ENCODE data around the gene MAS1. TPM values are rescaled to one million over a fixed set of nuclear protein-coding genes. Genes with fewer than 3 reads are reported as not detected.

Gene MAS1
- total RNA-seq, 5 donors from 2014 or later (not counting 1 experiment from before 2014, with no cell fraction given) = not detected

DNA sequence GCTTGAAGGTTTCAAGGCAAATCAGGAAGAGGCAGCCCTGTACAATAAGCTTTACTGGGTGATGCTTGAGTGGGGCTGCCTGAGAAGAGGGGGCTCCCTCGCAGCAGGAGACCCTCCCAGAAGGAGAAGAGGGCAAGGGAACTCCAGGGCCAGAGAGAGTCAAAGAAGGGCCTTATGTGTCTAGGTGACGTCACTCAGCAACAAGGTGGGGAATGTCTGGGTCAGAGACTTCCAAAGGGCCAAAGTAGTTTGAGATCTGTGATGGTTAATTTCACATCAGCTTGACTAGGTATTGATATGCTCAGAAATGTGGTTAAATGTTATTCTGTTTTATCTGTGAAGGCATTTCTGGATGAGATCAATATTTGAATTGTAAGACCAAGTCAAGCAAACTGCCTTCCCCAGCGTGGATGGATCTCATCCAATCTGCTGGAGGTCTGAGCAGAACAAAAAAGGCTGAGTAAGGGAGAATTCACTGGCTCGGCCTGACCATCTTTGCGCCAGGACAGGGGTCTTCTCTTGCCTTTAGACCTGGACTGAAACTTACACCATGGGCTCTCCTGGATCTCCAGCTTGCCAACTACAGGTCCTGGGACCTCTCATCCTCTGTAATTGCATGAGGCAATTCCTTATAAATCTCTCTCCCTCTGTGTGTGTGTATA, 35.9 kb downstream of the MAS1 start:
- H3K4me3 ChIP-seq (ENCODE audit: control insufficient read depth in 1 of 2, extremely low read depth in 1 of 2, low read length in 1 of 2) = no peak overlapping the region
- ChIA-PET POLR2A (no interaction called here), CTCF (no interaction called here)
- no peak for ATAC-seq (replicated peaks in 1 of 4)
- H3K27me3 ChIP-seq (replicated peaks in 1 of 2; ENCODE audit: control insufficient read depth in 2 of 2, extremely low read depth in 1 of 2, insufficient read depth in 2 of 2, low read length in 1 of 2) = no peaks in the 10 kb centered on the region
- 77% methylated on average over 5 of the region's 5 CpGs for WGBS (ENCODE audit: insufficient coverage)
- Mint-ChIP-seq H3K27me3 (peaks cover 4% of the 10 kb centered on the region in 2 donors), H3K9me3 (peaks cover 3 to 14% (median 4%) of the 10 kb centered on the region in 3 donors), H3K4me1 (peaks cover 22% of the 10 kb centered on the region in 3 donors), H3K27ac (peak overlapping the region in 1 of 2 donors; percentile 15), H3K36me3 (no peaks in the 10 kb centered on the region), H3K4me3 (no peak overlapping the region)
- peaks cover 0 to 10% of the 10 kb centered on the region in 2 experiments for H3K4me1 ChIP-seq (ENCODE audit: control insufficient read depth in 1 of 2, extremely low read depth in 1 of 2, insufficient read depth in 2 of 2, low read length in 2 of 2)
- no peaks in the 10 kb centered on the region for H3K9me3 ChIP-seq
- DNase-seq = no peak
- H3K36me3 ChIP-seq (ENCODE audit: control insufficient read depth in 2 of 2, extremely low read depth in 1 of 2, insufficient read depth in 1 of 2, low read length in 1 of 2) = no peaks in the 10 kb centered on the region
- no peak overlapping the region for H3K27ac ChIP-seq (ENCODE audit: low read length)

DNA sequence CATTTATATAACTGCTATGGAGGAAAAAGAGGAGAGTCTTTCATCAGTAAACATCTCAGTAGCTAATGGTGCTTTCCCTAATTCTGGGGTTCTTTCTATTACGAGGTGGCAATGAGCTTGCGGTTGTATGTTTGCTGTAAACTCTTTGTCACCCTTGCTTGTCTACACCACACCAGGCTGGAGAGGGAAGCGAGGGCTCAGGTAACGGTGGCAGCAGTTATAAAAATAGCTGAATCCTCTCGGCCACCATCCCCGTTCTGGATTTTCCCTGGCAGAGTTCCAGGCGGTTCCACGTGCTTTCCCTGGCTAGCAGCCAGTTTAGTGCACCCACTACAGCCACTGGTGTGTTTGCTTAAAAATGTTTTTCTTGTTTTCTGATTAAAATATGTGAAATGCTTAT, 39.0 kb downstream of the MAS1 start:
- ATAC-seq (replicated peaks in 1 of 4) (peak in 3 of 4 experiments; percentile 41 to 92 (median 59)), DNase-seq (peak in 33 of 35 experiments; percentile 15 to 84 (median 50))
- Mint-ChIP-seq H3K4me3 (no peak overlapping the region), H3K9me3 (no peaks in the 10 kb centered on the region), H3K36me3 (no peaks in the 10 kb centered on the region), H3K27me3 (peaks cover 0 to 4% of the 10 kb centered on the region in 2 donors), H3K27ac (peak overlapping the region; percentile 78 to 86), H3K4me1 (peaks cover 22% of the 10 kb centered on the region in 3 donors)
- Histone ChIP-seq H3K4me3 (ENCODE audit: control insufficient read depth in 1 of 2, extremely low read depth in 1 of 2, low read length in 1 of 2) (no peak overlapping the region), H3K9me3 (no peaks in the 10 kb centered on the region), H3K27me3 (replicated peaks in 1 of 2; ENCODE audit: control insufficient read depth in 2 of 2, extremely low read depth in 1 of 2, insufficient read depth in 2 of 2, low read length in 1 of 2) (peaks cover 0 to 2% of the 10 kb centered on the region in 2 experiments), H3K4me1 (ENCODE audit: control insufficient read depth in 1 of 2, extremely low read depth in 1 of 2, insufficient read depth in 2 of 2, low read length in 2 of 2) (peaks cover 0 to 10% of the 10 kb centered on the region in 2 experiments), H3K36me3 (ENCODE audit: control insufficient read depth in 2 of 2, extremely low read depth in 1 of 2, insufficient read depth in 1 of 2, low read length in 1 of 2) (no peaks in the 10 kb centered on the region), H3K27ac (ENCODE audit: low read length) (peak overlapping the region; percentile 52)
- ChIA-PET POLR2A (interaction anchor here (0.5 to 1.1 kb wide), 2 partner anchors 21 to 1061 kb away, joined by 3 to 6 read pairs; no protein-coding TSS in a partner anchor), CTCF (interaction anchor here (0.6 to 1.1 kb wide), 4 partner anchors 38 to 211 kb away, joined by 3 read pairs; no protein-coding TSS in a partner anchor)
- no CpG with 5 or more reads among the region's 8 CpGs for WGBS (ENCODE audit: insufficient coverage)

DNA sequence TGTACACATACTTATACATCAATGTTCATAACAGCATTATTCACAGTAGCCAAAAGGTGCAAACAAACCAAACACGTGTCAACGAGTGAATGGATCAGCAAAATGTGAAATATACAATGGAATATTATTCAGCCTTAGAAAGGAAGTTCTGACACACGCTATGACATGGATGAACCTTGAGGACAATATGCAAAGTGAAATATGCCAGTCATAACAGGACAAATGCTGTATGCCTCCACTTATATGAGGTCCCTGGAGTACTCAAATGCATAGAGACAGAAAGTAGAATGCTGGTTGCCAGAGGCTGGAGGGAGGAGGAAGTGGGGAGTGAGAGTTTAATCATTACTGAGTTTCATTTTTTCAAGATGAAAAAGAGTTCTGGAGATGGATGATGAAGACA, 40.3 kb downstream of the MAS1 start:
- DNase-seq = peak in 1 of 35 experiments; percentile 12
- peaks cover 2% of the 10 kb centered on the region for H3K36me3 Mint-ChIP-seq
- Histone ChIP-seq H3K27me3 (replicated peaks in 1 of 2; ENCODE audit: control insufficient read depth in 2 of 2, extremely low read depth in 1 of 2, insufficient read depth in 2 of 2, low read length in 1 of 2) (peaks cover 0 to 2% of the 10 kb centered on the region in 2 experiments), H3K36me3 (ENCODE audit: control insufficient read depth in 2 of 2, extremely low read depth in 1 of 2, insufficient read depth in 1 of 2, low read length in 1 of 2) (no peaks in the 10 kb centered on the region), H3K4me3 (ENCODE audit: control insufficient read depth in 1 of 2, extremely low read depth in 1 of 2, low read length in 1 of 2) (no peak overlapping the region), H3K4me1 (ENCODE audit: control insufficient read depth in 1 of 2, extremely low read depth in 1 of 2, insufficient read depth in 2 of 2, low read length in 2 of 2) (peaks cover 0 to 10% of the 10 kb centered on the region in 2 experiments), H3K9me3 (no peaks in the 10 kb centered on the region), H3K27ac (ENCODE audit: low read length) (no peak overlapping the region)
- H3K9me3 Mint-ChIP-seq = peaks cover 0 to 5% (median 4%) of the 10 kb centered on the region in 3 donors
- peak overlapping the region; percentile 29 to 76 for H3K27ac Mint-ChIP-seq
- peaks cover 4% of the 10 kb centered on the region in 2 donors for H3K27me3 Mint-ChIP-seq
- POLR2A ChIA-PET = no interaction called here
- peaks cover 22% of the 10 kb centered on the region in 3 donors for H3K4me1 Mint-ChIP-seq
- WGBS (ENCODE audit: insufficient coverage) = 29% methylated on average over 1 of the region's 3 CpGs
- ATAC-seq (replicated peaks in 1 of 4) = peak in 2 of 4 experiments; percentile 20 to 48
- CTCF ChIA-PET = interaction anchor here in 1 of 2 donors (0.7 kb wide), 1 partner anchor 8 kb away, joined by 3 read pairs; no protein-coding TSS in a partner anchor
- no peak overlapping the region for H3K4me3 Mint-ChIP-seq

DNA sequence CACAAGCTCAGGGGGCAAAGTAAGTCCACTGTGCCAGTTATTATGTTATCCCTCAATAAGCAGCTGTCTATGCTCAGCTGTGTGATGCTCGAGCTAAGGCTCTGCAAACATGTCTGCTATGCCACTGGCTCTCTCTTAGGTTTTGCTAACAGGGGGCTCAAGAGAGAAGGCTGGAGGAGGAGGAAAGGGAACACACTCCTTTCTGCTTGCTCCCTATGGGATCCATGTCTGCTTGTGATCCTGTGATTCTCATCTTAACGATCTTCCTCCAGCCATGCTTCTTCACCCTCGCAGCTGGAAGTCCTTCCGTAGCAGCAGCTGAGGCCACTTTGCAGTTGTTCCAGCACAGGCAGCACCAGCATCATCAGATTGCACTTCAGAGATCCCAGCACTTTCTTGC, 41.1 kb downstream of the MAS1 start:
- POLR2A ChIA-PET = no interaction called here
- DNase-seq (no peak), ATAC-seq (replicated peaks in 1 of 4) (no peak)
- no peak overlapping the region for H3K27ac Mint-ChIP-seq
- Histone ChIP-seq H3K4me3 (ENCODE audit: control insufficient read depth in 1 of 2, extremely low read depth in 1 of 2, low read length in 1 of 2) (no peak overlapping the region), H3K4me1 (ENCODE audit: control insufficient read depth in 1 of 2, extremely low read depth in 1 of 2, insufficient read depth in 2 of 2, low read length in 2 of 2) (peaks cover 0 to 10% of the 10 kb centered on the region in 2 experiments), H3K27ac (ENCODE audit: low read length) (no peak overlapping the region), H3K27me3 (replicated peaks in 1 of 2; ENCODE audit: control insufficient read depth in 2 of 2, extremely low read depth in 1 of 2, insufficient read depth in 2 of 2, low read length in 1 of 2) (peaks cover 0 to 2% of the 10 kb centered on the region in 2 experiments), H3K9me3 (no peaks in the 10 kb centered on the region), H3K36me3 (ENCODE audit: control insufficient read depth in 2 of 2, extremely low read depth in 1 of 2, insufficient read depth in 1 of 2, low read length in 1 of 2) (no peaks in the 10 kb centered on the region)
- CTCF ChIA-PET = interaction anchor here (0.6 kb wide), 2 partner anchors 74 to 123 kb away, joined by 4 to 7 read pairs; no protein-coding TSS in a partner anchor
- H3K36me3 Mint-ChIP-seq = peaks cover 3% of the 10 kb centered on the region
- H3K9me3 Mint-ChIP-seq = peaks cover 0 to 5% (median 4%) of the 10 kb centered on the region in 3 donors
- peaks cover 22% of the 10 kb centered on the region in 3 donors for H3K4me1 Mint-ChIP-seq
- 95% methylated on average over 4 of the region's 4 CpGs for WGBS (ENCODE audit: insufficient coverage)
- H3K4me3 Mint-ChIP-seq = no peak overlapping the region
- peaks cover 0 to 4% of the 10 kb centered on the region in 2 donors for H3K27me3 Mint-ChIP-seq

DNA sequence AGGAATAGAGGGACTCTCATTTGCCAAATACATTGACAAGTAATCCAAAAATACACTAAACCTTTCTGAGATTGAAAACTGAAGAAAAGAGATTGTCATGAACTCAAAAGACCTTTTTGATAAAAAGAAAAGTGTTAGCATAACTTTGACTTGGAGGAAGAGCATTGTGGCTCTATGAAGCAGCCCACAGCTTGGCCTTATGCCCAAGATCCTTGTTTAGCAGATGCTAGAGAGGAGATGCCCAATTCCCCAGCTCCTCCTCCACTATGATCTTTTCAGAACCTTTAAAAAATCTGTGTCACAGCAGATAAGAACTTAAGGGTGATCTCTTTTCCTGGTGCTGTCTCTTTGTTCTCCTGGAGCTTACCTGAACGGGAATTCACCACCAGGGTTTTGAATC, 42.3 kb downstream of the MAS1 start:
- no peak overlapping the region for H3K27ac Mint-ChIP-seq
- no peak for DNase-seq
- peaks cover 0 to 2% of the 10 kb centered on the region in 2 experiments for H3K27me3 ChIP-seq (replicated peaks in 1 of 2; ENCODE audit: control insufficient read depth in 2 of 2, extremely low read depth in 1 of 2, insufficient read depth in 2 of 2, low read length in 1 of 2)

DNA sequence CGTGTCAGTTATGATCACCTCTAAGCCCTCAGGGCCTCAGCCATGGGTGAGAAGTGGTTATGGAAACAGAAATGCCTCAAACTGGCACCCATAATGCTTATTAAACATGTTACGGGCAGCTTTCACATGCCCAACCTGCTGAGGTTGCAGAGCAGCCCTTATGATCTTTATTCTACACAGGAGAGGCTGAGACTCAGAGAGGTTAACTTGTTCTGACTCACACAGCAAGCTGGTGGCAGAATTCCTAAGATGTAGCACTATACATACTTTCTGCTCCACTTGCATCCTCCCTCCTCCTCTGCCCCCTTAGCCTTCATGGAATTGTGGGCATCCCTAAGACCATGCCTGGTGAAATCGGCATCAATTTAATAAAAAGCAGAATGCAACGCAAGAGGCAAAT, 43.4 kb downstream of the MAS1 start:
- Mint-ChIP-seq H3K9me3 (peaks cover 0 to 5% (median 4%) of the 10 kb centered on the region in 3 donors), H3K4me1 (peaks cover 22% of the 10 kb centered on the region in 3 donors), H3K27me3 (peaks cover 0 to 7% of the 10 kb centered on the region in 2 donors), H3K27ac (no peak overlapping the region), H3K4me3 (no peak overlapping the region), H3K36me3 (peaks cover 3% of the 10 kb centered on the region)
- ChIA-PET POLR2A (no interaction called here), CTCF (no interaction called here)
- H3K9me3 ChIP-seq = no peaks in the 10 kb centered on the region
- H3K4me3 ChIP-seq (ENCODE audit: control insufficient read depth in 1 of 2, extremely low read depth in 1 of 2, low read length in 1 of 2) = no peak overlapping the region
- DNase-seq = no peak
- H3K36me3 ChIP-seq (ENCODE audit: control insufficient read depth in 2 of 2, extremely low read depth in 1 of 2, insufficient read depth in 1 of 2, low read length in 1 of 2) = no peaks in the 10 kb centered on the region
- peaks cover 0 to 10% of the 10 kb centered on the region in 2 experiments for H3K4me1 ChIP-seq (ENCODE audit: control insufficient read depth in 1 of 2, extremely low read depth in 1 of 2, insufficient read depth in 2 of 2, low read length in 2 of 2)
- no peak overlapping the region for H3K27ac ChIP-seq (ENCODE audit: low read length)
- ATAC-seq (replicated peaks in 1 of 4) = no peak
- WGBS (ENCODE audit: insufficient coverage) = 73% methylated on average over 2 of the region's 4 CpGs
- peaks cover 0 to 2% of the 10 kb centered on the region in 2 experiments for H3K27me3 ChIP-seq (replicated peaks in 1 of 2; ENCODE audit: control insufficient read depth in 2 of 2, extremely low read depth in 1 of 2, insufficient read depth in 2 of 2, low read length in 1 of 2)

More for the DNA sequence above, 42.3 kb downstream of the MAS1 start:
- ATAC-seq (replicated peaks in 1 of 4) = no peak
- H3K4me3 ChIP-seq (ENCODE audit: control insufficient read depth in 1 of 2, extremely low read depth in 1 of 2, low read length in 1 of 2) = no peak overlapping the region
- WGBS (ENCODE audit: insufficient coverage) = 86% methylated on average over 1 of the region's 1 CpG
- no peaks in the 10 kb centered on the region for H3K36me3 ChIP-seq (ENCODE audit: control insufficient read depth in 2 of 2, extremely low read depth in 1 of 2, insufficient read depth in 1 of 2, low read length in 1 of 2)
- no peak overlapping the region for H3K4me3 Mint-ChIP-seq
- POLR2A ChIA-PET = interaction anchor here in 1 of 2 donors (0.7 kb wide), 1 partner anchor 51 kb away, joined by 3 read pairs; no protein-coding TSS in a partner anchor
- H3K9me3 ChIP-seq = no peaks in the 10 kb centered on the region
- peaks cover 22% of the 10 kb centered on the region in 3 donors for H3K4me1 Mint-ChIP-seq
- CTCF ChIA-PET = interaction anchor here in 1 of 2 donors (0.6 kb wide), 1 partner anchor 99 kb away, joined by 6 read pairs; no protein-coding TSS in a partner anchor
- peaks cover 3% of the 10 kb centered on the region for H3K36me3 Mint-ChIP-seq
- H3K4me1 ChIP-seq (ENCODE audit: control insufficient read depth in 1 of 2, extremely low read depth in 1 of 2, insufficient read depth in 2 of 2, low read length in 2 of 2) = peaks cover 0 to 10% of the 10 kb centered on the region in 2 experiments
- H3K27me3 Mint-ChIP-seq = peaks cover 0 to 4% of the 10 kb centered on the region in 2 donors
- H3K9me3 Mint-ChIP-seq = peaks cover 0 to 5% (median 4%) of the 10 kb centered on the region in 3 donors
- no peak overlapping the region for H3K27ac ChIP-seq (ENCODE audit: low read length)
